VCaP (cell line): ENCODE measurements around the gene ROR2.

Experiments
- H3K27ac ChIP-seq: fragments of 450-650 bp; 2 replicates; pipeline ENCODE4 v1.5.1; 2017
- TF ChIP-seq, protein P1 (sequence below): fragments of 450-650 bp; conservative IDR thresholded peaks from 2 replicates; pipeline ENCODE4 v1.5.1; 2017; ENCODE audit warnings: mild to moderate bottlenecking, moderate library complexity

ROR2 gene

DNA sequence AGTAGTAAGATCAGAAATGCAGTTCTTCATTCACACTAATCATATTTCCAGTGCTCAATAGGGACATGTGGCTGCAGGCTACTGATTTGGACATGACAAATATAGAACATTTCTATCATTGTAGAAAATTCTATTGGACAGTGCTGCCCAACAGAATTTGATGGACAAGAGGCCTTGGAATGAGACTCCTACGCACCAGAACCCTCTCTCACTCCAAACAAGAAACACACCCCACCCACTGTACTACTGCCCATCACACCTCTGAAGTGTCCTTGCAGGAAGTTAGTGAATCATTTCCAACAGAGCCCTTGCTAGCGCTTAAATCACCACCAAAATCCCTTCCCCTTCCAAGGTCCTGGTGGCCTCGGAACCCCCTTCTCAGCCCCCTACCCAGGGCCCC, 66.5 kb downstream of the ROR2 start:
- no peak overlapping the region for H3K27ac ChIP-seq

DNA sequence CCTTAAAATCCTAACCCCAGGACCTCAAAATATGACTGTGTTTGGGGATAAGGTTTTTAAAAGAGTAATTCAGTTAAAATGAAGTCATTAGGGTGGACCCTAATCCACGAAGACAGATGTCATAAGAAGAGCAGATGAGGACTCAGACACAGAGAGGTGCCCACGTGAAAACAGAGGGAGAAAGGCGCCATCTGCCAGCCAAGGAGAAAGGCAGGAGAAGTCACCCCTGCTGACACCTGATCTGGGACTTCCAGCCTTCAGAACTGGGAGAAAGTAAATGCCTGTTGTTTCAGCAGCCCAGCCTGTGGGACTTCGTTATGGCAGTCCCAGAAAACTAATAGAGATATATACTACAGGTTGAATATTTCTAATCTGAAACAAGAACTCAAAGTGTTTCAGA, 67.4 kb downstream of the ROR2 start:
- no peak overlapping the region for H3K27ac ChIP-seq
- TF ChIP-seq, protein P1, sequence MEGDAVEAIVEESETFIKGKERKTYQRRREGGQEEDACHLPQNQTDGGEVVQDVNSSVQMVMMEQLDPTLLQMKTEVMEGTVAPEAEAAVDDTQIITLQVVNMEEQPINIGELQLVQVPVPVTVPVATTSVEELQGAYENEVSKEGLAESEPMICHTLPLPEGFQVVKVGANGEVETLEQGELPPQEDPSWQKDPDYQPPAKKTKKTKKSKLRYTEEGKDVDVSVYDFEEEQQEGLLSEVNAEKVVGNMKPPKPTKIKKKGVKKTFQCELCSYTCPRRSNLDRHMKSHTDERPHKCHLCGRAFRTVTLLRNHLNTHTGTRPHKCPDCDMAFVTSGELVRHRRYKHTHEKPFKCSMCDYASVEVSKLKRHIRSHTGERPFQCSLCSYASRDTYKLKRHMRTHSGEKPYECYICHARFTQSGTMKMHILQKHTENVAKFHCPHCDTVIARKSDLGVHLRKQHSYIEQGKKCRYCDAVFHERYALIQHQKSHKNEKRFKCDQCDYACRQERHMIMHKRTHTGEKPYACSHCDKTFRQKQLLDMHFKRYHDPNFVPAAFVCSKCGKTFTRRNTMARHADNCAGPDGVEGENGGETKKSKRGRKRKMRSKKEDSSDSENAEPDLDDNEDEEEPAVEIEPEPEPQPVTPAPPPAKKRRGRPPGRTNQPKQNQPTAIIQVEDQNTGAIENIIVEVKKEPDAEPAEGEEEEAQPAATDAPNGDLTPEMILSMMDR: 0 out of 2 replicates have a peak, but pooled peaks have one; percentile 22

More for the DNA sequence above, 66.5 kb downstream of the ROR2 start:
- TF ChIP-seq, protein P1: no peak

DNA sequence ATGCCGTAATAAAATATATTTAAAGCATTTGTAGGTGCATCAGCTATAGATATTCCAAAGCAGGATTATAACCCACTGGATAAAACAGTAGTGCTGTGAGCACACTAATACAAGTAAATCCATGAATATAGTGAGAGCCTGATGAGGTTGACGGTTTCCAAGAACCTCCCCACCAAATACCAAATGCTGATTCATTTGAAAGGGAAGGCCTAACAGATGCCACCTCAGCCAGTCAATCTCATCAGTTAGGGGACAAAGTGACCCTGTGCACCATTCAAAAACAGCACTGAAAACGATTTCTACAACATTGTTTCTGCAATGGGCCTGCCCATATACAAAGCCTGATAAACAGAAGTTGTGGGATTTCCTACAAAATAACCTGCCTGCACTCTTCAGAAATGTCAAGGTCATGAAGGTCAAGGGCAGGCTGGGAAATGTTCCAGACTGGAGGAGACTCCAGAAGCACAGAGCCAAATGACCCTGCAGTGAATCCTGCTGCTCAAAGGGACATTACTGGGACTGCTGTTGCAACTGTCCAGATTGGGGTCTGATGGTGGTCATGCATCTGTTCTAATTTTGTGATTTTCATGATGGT, 69.6 kb downstream of the ROR2 start:
- TF ChIP-seq, protein P1: no peak
- H3K27ac ChIP-seq: no peak overlapping the region

DNA sequence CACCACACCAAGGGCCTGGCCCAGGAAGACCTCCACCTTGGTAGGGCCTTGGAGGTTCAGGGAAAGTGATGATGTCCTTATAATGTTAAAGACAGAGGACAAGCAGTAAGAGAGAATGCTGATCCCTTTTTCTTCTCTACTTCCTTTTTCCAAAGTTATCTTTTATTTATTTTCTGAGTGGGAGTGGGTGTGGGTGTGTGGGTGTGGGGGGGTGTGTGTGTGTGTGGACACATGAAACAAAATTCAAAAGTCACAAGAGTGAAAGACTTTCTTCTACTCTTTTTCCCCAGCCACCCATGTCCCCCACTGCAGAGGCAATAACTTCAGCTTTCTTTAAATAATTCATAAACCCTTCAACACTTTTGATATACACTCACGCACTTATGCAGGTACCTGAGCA, 70.8 kb downstream of the ROR2 start:
- H3K27ac ChIP-seq: no peak overlapping the region
- TF ChIP-seq, protein P1: no peak

DNA sequence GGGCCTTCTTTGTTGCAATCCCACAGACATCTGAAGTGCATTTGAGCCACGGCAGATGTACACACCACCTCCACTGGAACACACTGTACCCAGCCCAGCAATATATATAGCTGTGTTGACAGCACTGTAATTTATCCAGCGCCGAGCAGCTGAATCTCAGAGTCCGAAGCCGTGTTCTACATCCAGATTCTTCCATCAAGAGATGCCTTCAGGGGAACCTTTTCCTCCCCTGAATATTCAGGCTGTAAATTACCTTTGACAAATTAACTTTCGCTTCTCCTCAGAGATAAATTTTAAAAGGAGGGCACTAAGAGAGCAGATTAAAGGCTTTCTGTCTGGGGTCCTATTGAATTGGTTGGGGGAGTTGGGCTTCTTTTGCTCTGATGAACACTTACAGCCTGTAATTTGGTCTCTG, 76.4 kb downstream of the ROR2 start:
- TF ChIP-seq, protein P1: no peak

DNA sequence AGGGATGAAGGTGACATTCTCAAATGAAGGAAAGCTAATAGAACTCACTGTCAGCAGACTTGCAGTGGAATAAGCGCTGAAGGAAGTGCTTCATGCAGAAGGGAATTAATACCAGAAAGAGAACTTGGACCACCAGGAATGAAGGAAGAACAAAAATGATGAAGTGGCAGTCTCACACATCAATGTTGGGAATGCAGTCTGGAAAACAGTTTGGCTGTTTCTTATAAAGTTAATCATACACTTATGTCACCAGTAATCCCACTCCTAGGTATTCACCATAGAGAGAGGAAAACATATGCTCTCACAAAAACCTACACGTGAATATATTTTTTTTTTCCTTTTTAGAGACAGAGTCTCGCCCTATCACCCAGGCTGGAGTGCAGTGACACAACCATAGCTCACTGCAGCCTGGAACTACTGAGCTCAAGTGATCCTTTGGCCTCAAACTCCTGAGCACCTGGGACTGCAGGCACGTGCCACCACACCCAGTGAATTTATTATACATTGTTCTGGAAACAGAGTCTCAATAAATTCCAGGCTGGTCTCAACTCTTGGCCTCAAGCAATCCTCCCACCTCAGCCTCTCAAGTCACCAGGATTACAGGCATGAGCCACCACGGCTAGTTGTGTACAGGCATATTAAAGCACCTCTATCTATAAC, 81.2 kb downstream of the ROR2 start:
- H3K27ac ChIP-seq: no peak overlapping the region
- TF ChIP-seq, protein P1: no peak

More for the DNA sequence above, 76.4 kb downstream of the ROR2 start:
- no peak overlapping the region for H3K27ac ChIP-seq

DNA sequence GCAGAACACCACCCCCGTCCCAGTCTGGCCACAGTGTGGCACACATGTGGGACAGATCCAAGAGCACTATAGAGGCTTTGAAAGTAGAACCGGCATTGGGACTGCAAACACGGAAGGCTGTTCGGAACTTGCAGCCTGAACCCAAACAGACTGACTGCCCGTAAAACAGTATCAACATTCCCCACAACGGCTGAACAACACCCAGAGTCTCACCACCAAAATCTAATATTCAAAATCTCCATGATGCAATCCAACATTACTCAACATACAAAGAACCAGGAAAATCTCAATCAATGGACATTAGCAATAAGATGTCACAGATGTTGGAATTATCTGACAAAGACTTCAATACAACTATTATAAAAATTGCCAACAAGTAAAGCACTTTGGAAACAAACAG, 82.3 kb downstream of the ROR2 start:
- TF ChIP-seq, protein P1: no peak

More for the DNA sequence above, 82.3 kb downstream of the ROR2 start:
- H3K27ac ChIP-seq: no peak overlapping the region
